Activated CD4-positive, alpha-beta T cell treated with anti-CD3 and anti-CD28 coated beads, Interleukin-2, amount 50 U/mL, for 4 hours (primary cell): ENCODE measurements around the gene USE1.

ENCODE experiments used
- DNase-seq, 2 experiments: peaks; one replicate each; pipeline ENCODE4 v3.0.0-alpha.2; 2020

The USE1 gene

DNA sequence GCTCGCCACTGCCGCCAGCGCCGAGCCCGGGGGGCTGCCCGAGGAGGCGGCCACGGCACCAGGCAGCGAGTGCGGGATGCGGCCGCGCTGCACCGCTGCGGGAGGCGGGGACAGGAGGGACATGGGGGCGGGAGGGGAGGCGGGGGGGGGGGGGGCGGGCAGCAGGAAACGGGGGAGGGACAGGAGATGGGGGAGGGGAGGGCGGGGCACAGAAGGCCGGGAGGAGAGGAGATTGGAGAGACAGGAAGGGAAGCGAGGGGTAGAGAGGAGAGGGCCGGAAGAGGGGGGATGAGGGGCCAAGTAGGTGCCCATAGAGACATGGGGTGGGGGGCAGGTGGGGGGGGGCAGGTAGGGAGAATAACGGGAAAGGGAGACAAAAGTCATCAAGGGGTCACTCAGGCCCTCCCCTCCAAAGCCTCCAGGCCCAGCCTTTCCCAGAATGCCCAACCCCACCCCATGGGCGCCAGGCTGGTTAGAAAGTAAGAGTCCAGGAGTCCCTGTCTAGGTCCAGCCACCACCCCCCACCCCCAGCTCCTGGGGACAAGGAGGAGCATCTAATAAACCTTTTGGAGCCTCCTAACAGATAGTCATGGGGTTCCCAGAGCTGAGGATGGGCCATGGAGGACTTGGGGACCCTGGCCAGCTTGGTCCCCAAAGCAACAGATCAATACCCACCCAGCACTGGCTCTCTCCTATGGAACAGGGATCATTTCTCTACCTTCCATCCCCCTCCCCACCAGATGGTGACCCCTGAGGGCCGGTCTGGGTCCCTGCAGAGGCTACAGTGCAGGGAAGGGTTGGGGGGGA is 21.0 kb downstream of the USE1 start:
- peak in 1 of 2 experiments; percentile 24 for DNase-seq

DNA sequence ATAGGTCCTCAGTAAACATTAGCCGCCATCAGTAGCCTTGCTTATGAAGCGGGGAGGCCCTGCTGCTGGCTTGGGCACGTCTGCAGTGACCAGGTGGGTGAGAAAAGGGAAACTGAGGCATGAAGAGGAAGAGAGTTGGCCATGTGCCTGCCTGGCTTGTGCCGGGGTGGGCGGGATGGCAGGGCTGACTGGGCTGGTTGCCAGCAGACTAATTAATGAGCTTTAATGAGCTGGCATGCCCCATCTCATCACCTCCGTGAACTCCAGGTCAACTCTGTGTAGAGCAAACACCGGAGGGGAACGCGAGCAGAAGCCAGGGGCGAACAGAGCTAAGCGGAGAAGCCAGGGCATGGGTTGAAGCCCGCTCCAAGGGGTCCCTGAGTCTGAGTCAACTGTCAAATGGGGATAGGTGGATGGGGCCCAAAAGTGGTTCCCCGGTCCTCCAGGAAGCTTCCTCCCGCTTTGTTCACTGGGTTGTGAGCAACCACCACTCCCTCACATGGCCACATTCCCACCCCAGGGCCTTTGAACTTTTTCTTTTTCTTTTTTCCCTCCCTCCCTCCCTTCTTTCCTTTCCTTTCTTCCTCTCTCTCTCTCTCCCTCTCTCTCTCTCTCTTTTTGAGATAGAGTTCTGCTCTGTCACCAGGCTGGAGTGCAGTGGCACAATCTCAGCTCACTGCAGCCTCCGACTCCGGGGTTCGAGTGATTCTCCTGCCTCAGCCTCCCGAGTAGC is 21.8 kb downstream of the USE1 start:
- DNase-seq = no peak

DNA sequence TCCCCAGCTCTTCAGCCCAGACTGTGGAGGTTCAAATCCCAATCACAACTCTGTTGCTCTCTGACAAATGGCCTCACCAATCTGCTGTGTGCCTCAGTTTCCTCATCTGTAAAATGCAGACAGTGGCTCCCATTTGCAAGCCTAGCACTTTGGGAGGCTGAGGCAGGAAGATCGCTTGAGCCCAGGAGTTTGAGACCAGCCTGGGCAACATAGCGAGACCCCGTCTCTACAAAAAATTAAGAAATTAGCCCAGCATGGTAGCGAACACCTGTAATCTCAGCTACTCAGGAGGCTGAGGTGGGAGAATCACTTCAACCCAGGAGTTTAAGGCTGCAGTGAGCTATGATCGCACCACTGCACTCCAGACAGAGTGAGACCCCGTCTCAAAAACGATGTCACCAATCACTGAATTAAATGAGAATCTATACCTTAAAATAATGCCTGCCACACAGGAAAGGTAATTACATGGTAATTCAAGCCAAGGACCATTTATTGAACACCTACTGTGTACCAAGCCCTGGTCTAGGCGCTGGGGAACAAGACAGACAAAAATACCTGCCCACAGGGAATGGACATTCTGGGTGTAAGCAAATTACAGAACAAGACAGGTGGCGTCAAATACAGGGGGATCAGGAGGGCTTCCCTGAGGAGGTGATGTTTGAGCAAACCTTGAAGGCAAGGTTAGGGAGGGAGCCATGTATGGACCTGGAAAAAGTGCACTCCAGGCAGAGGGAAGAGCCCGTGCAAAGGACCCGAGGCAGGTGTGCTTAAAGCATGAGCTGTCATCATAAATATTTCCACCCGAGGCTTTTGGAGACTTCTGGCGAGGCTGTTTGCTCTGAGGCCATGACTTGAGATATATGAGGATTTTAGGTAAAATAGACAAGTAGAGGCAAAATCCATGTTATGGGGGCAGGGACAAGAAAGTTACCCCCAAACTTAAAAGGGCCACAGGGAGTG is 22.9 kb downstream of the USE1 start:
- DNase-seq = no peak

DNA sequence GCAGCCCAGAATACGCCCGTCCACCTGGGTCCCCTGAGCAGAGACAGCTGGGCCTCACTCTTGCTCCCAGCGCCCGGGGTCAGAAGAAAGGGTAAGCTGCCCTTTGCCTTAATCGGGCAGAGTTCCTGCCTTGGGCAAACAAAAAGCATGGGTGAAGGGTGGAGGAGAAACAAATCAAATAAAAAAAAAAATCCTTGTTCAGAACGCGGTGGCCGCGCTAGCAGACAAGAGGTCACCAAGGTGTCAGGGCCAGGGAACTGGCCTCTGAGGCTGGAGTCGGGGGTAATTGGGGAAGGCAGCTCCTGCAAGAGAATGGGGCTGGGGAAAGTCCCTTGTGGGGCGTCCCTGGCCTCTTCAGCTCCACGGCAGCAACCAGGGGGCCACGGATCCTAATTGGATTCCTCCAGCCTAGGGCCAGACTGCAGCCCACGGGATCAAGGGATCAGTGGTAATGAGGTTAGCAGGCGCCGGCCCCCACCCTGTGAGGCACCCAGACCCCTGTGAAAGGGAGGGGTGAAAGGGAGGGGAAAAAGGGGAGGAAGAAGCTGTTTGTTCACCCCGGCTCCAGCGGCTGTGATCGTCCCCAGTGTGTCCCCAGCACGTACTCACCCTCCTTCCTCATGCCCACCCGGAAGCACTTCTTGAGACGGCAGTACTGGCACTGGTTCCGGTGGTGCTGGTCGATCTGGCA is 25.1 kb downstream of the USE1 start:
- no peak for DNase-seq

DNA sequence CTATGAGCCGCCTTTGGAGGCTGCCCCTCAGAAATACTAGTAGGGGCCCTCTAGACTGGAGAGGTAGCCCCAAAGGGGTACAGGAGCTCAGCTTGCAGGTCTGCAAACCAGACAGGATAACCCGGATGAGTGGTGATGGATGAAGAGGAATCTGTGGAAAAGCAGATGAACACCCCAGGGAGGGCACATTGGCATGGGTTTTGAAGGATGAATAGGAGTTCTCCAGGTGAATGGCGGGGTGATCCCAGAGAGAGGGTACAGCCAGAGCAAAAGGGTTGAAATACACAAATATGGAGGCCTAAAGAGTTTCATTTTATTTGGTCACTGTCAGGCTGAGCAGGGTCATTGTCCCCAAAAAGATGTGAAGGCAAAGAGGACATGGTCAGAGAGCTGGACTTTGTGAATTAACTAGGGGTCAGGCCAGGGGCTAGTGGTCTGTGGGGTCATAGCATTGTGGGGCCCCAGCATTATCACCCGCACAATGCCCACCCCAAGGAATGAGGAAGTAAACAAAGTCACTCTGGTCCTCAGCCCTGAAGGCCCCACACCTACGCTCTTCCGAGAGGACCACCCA is 25.8 kb downstream of the USE1 start:
- DNase-seq = no peak

DNA sequence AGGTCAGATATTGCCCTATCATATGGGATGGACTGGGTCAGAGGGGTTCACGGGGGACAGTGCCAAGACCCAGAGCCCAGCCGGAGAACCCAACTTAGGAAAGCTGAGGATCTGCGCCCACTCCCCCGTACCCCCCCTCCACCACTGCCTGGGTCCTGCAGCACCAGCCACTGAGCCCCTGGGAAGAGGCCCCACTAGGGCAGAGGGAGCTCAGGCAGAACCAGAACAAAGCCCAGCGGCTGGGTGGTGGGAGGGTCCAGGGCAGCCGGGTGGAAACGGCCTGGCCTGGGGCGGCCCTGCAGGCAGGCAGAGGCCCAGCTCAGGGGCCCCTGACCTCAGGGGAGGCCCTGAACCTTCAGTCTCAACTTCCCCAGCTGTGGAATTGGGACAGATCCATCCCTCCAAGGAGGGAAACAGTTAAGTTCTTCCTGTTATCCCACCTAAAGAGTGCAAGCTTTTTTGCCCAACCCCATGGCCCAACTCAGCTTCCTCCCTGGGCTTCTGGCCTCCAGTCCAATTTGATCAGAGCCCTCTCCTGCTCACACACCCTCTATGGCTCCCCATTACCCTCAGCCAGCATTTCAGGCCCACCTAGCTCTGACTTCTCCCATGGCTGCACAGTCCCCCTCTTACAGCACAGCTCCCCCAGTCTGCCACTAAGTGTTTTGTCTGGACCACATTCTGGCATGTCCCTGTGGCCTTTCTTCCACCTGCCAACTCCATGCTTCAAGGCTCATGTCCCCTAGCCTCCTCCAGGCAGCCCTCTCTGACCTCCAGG is 27.5 kb downstream of the USE1 start:
- no peak for DNase-seq

DNA sequence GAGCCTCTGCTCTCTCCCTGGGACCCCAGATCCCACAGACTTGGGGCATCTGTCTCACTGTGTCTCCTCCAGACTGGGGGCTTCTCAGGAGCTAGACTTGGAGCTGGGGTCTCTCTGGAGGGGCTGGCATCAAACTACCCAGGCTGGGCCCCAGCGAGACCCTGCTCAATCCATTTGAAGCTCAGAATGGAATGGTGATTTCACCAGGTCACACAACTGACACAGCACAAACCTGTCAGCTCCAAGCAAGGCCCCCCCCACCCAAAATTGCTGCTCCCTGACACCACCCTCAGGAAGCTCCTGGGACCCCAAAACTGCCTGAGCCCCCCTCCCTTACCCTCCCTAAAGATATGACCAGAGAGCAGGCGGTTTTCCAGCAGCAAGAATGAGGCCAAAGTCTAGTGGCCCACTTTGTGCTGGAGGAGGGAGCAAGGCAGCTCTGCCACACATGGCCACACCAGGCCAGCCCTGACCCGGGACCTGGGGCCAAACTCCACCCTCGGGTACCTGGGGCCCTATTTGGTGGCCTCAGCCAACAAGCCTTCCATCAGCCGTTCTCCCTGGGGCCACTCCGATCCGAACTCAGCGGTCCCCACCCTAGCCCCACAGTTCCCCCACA is 28.2 kb downstream of the USE1 start:
- no peak for DNase-seq

DNA sequence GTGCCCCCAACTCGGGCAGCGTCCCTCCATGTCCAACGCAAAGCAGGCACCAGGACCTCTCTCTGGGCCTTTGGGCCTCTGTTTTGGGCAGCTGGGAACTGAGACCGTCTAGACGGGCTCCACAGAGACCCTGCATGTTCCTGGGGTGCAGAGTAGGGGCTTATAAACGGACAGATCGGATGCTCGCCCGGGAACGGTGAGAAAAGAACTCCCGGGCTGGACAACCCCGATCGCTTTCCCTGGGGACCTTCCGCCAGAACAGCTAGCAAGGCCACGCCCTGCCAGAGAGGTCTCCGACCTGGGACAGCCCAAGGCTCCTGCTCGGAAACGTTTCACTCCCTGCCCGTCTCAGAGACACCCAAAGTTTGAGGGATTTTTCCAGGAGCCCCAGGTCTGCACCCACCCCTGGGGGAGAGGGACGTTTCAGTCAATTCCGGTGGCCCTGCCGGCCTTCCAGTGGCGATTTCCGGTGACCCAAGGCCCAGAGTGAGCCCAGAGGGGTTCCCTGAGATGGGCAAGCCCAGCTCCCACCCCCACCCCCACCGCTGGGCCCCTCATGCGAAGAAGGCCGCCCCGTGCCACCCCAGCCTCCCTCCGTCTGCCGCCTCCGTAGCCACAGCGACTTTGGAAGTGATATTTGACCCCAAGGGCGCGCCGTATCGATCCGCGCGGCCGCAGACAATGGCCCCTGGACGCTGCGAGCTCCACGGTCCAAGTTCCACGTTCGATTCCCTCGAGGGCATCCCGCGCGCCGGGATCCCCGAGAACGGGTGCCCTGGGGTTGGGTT is 28.9 kb downstream of the USE1 start:
- DNase-seq = no peak

DNA sequence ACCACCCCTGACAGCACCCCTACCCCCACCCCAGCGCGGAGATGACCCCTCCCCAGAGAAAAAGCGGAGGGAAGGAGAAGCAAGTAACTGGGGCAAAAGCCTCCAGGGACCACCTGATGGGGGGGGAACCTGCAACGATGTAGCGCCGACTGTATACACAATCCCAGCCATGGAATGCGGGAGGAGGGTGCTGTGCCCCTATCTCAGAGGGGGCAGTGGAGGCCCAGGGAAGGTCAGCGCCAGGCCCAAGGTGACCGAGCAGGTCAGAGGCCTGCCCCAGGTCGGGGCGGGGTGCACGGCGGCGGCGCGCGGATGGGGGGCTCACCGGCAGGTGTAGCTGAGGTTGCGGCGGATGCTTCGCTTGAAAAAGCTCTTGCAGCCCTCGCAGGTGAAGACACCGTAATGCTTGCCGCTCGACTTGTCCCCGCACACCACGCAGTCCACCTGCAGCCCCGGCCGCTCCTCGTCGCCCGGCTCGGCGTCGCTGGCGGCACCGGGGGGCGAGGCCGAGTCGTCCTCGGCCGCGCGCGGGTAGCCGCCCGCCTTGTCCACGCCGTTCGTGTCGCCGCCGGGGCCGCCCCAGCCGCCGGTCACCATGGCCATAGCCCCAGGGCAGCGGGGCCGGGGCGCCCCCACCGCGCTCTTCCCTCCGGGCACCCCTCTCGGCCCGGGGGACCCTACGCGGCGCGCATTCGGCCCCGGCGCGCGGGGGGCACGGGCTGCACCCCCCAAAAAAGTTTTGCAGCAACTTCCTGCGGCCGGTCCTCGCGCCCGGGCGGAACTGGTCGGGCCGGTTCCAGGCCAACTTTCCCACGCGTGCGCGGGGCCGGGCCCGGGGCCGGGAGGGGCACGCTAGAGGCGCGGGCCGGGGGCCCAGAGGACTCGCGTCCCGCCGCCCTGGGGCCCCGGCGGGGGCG is 29.7 kb downstream of the USE1 start:
- DNase-seq = no peak

DNA sequence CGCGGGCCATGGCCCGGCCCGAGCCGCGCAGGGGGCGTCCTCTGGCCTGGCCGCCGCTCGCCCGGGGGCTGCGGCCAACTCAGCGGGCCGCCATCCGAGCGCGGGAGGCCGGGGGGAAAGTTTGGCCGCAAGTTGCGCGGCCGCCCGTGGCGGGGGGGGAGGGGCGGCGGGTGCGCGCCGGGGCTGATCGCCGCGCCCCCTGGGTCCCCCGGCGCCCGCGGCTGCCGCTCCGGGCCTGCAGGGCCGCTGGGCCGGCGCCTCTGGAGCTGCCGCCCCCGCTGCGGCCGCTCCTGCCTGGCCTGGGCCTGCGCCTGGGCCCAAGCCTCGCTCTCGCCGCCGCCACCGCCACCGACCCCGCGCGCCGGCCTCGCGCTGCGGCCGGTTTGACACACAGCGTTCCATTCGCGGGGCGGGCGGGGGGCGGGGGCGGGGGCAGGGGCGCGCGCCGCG is 30.4 kb downstream of the USE1 start, which contains the start of gene NR2F6:
NR2F6 (minus strand) TSS at position 385 of the 450 bp plus-strand sequence. CDS start 699 bp downstream, outside the sequence.
- DNase-seq = no peak

DNA sequence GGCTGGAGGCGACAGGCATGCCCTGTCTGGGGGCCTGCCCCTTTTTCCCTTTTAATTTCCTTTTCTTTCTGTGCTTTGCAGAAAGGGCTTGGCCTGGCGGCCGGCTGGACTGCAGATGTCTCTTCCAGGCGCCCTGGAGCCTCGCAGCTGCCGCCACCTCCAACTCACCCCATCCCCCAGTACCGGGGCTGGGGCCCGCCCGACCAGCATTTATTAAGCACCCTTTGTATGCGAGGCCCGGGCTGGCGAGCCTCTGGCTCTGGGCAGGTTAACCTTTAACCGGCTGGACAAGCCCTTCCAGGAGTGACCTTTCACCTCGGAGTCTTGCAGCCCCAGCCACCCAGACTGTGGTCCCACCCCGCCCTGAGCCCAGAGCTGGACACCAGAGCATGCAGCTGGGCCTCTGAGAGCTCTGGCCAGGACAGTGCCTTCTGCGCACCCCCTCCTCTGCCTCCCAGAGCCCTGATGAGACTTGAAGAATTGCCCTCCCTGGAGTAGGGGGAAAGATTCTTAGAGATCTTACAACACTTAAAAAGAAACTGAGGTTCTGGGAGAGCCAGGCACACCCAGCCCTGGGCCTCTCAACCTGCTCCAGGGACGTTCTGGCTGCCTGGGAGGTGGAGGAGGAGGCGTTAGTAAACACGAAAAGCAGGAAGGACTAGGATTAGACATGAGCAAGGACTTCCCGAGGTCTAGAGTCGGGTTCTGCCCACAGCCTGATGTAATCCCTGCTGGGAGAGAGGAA is 31.7 kb downstream of the USE1 start:
- no peak for DNase-seq

DNA sequence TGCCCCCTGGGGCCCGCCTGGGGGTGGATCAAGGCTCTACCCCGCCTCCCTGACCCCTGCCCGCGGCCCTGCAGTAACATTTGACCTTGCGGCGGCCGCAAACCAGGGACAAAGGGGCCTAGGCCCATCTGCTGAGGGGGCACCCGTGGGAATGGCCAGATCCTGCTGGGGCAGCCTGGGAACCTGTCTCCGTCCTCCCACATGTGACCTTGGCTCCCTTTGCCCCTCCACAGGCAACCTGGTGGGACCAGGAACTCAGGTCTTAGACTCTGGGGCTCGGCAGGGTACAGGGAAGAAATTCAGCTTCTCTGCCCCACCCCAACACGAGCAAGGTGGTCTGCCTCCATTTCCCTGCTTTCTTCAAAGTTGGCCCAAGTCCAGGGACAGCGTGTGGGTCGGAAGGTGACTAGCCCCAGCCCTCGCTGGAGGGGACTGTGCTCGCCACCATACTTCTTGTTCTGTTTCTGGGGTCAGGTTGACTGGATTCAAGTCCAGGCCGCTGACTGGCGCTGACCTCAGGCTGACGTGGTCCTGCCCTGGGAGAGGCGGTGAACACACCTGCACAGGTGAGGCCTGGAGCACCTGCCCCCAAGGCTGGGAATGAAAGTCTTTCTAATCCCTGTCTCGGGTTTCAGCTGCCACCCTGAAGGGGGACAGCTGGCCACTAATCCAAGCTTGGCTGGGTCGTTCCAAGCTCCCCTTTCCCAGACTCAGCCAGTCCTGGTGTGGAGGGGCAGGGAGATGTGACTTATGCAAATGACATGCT is 33.0 kb downstream of the USE1 start:
- DNase-seq = no peak

DNA sequence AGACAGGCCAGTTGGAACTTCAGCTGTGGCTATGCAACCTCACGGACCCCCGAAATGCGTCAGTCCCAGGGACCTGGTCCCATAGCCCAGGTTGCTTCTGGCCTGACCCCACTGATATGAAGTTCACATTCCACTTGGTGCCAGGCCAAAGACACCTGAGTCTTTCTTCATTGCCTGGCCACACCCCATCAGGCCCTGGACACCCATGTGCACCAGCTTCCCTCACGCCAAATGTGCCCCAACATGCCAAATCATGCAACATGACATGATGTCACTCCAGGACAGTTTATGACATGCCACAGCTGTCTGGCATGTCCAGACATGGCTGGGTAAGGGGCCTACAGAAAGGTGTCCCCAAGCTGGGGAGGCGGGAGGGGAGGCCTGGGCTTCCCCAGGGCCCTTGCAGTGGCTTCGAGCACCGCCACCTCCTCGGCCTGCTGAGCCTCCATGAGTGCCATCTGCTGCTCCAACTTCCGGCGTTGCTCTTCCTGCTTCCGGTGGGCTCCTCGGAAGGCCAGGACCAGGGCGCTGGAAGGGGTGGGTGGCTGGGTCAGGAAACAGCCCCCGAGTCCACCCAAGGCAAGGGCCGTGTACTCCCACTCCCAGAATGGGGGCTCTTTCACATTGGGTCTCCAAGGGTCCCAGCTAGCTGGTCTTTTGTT is 34.9 kb downstream of the USE1 start:
- DNase-seq = no peak

DNA sequence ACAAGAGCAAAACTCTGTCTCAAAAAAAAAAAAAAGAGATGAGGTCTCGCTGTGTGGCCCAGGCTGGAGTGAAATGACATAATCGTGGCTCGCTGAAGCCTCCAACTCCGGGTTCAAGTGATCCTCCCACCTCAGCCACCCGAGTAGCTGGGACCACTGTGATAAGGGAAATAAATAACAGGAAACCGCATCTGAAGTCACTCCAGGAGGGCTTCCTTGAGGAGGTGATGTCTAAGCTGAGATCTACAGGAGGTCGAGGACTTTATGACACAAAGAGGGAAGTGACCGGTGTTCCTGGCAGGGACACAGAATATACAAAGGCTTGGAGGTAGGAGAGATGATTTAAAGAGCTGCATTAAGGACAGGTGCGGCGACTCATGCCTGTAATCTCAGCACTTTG is 39.5 kb downstream of the USE1 start:
- no peak for DNase-seq

DNA sequence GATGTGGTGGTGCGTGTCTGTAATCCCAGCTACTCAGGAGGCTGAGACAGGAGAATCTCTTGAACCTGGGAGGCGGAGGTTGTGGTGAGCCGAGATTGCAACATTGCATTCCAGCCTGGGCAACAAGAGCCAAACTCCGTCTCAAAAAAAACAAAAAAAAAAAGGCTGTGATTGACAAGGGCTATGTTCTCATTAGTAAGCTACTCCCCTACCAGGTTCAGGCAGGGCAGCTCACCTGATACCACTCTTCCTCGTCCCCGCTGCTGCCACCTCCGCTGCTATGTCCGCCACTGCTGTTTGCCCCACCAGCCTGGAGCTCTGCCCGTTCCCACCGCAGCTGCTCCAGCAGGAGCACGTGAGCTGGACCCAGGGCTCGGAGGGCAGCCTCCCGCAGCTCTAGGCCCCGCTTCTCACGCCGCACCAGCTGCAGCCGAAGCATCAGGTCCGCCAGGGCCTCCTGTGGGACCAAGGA is 40.0 kb downstream of the USE1 start:
- no peak for DNase-seq

DNA sequence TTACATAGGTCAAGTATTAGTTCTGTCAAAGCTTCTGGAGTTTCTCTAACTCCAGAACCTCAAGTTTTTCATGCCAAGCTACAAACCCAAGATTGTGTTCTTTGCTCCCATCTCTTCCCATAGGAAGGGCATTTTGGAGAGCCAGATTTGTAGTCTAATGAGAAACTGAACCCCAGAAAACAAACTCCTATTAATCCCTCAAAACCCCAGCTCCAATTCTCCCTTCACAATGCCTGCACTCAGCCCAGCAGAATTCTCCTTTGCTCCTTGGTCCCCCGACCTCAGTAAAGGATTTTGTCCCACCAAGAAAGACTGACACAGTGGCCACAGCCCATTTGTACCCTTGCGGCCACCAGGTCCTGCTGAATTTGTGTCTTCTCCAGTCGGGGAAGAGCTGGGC is 41.0 kb downstream of the USE1 start:
- DNase-seq = no peak
